Fibroblast of pulmonary artery (primary cell): Measurements from ENCODE around the gene FFAR3.
"Not testable (repeated sequence)": the region's sequence is repeated elsewhere in the genome, so short reads cannot be mapped to it uniquely, and the experiment has no call there.

Experiments used
- DNase-seq: peaks from one replicate; pipeline ENCODE4 v3.0.0-alpha.2; 2010; ENCODE audit warnings: low read depth
- H3K4me3 ChIP-seq: replicated peaks from 2 replicates; pipeline ENCODE4 v1.5.1; 2011; ENCODE audit warnings: low read depth, mild to moderate bottlenecking, control low read depth, low read length, moderate library complexity
- CTCF ChIP-seq: IDR thresholded peaks from 2 replicates; pipeline ENCODE4 v1.5.1; 2011; ENCODE audit warnings: mild to moderate bottlenecking, control low read depth, low read length, inconsistent platforms; ENCODE audit errors: missing control alignments

The FFAR3 gene

GRCh38 chr19:35399231-35399630 lies 41.0 kb downstream of the FFAR3 start:
- DNase-seq, result no peak
- no peak for TF ChIP-seq CTCF
- H3K4me3 ChIP-seq, result no peak overlapping the region

DNA sequence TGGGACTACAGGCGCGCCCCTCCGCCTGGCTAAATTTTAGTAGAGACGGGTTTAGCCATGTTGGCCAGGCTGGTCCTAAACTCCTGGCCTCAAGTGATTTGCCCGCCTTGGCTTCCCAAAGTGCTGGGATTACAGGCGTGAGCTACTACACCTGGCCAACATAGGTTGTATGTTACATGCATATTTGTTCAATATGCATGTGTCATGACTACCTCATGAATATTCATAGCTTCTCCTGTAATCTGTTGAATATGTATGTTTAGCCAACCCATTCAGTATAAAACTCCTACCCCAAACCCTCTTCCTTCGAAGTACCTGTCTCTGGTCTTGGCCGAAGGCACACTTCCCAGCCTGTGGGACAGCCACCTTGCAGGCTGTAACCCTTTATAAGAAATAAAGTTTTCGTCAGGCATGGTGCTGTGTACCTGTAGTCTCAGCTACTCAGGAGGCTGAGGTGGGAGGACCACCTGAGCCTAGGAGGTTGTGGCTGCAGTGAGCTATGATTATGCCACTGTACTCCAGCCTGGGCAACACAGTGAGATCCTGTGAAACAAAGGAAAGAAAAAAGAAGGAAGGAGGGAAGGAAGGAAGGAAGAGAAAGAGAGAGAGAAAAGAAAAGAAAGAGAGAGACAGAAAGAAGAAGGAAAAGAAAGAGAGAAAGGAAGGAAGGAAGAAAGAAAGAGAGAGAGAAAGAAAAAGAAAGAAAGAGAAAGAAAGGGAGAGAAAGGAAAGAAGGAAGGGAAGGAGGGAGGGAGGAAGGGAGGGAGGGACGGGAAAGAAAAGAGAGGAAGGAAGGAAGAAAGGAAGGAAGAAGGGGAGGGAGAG lies 41.9 kb downstream of the FFAR3 start:
- no peak for DNase-seq
- TF ChIP-seq CTCF, result no peak
- H3K4me3 ChIP-seq, result no peak overlapping the region

- TF ChIP-seq CTCF, result no peak
- DNase-seq, result no peak
- no peak overlapping the region for H3K4me3 ChIP-seq
Measured at GRCh38 chr19:35400773-35401100, 42.5 kb downstream of the FFAR3 start.

- not testable (repeated sequence) for DNase-seq, H3K4me3 ChIP-seq
Measured at GRCh38 chr19:35401416-35401815, 43.2 kb downstream of the FFAR3 start.

GRCh38 chr19:35403116-35403760 lies 45.0 kb downstream of the FFAR3 start:
- no peak for DNase-seq
- TF ChIP-seq CTCF, result no peak

DNA sequence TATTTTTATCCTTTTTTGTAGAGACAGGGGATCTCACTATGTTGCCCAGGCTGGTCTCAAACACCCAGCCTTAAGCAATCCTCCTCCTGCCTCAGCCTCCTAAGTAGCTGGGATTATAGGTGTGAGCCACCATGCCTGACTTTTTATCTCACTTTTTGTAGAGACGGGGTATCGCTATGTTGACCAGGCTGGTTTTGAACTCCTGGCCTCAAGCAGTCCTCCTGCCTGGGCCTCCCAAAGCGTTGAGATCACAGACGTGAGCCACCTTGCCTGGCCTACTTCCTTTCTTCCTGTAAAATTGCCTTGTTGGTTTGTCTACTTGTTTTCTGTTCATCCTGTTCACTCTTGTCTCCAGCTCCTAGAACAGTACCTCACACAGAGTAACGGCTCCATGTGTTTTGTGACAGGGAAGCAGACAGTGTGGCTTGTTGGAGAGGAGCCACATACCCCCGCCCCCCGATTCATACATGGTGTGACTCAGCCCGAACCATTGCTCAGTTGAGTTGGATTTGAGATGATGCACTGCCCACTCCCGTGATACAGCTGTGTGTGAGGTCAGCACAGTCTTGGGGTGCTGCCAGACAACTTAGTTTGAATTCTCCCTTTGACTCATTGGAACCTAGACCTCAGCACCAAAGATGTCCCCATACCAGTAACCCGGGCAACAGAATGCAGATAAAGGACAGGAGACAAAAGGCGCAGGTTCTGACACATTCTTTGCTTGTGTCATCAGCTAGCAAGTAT lies 46.8 kb downstream of the FFAR3 start:
- DNase-seq, result peak; percentile 90
- TF ChIP-seq CTCF, result no peak
- no peak overlapping the region for H3K4me3 ChIP-seq

More at GRCh38 chr19:35403116-35403760, 45.0 kb downstream of the FFAR3 start:
- no peak overlapping the region for H3K4me3 ChIP-seq

GRCh38 chr19:35407619-35408018 lies 49.4 kb downstream of the FFAR3 start:
- no peak for DNase-seq
- H3K4me3 ChIP-seq, result no peak overlapping the region
- no peak for TF ChIP-seq CTCF
